HEK293 (cell line): ENCODE measurements around the gene PCDHB9.
"Not testable (repeated sequence)": the region's sequence is repeated elsewhere in the genome, so short reads cannot be mapped to it uniquely, and the experiment has no call there.

Experiments used
- CTCF ChIA-PET: fragments of 350-600 bp; formaldehyde crosslinking; extraction: SDS; loops from one replicate; lab custom pipeline; 2021; ENCODE audit warnings: antibody characterized with exemption; lab: Yijun Ruan, JAX
- POLR2A ChIA-PET: fragments of 300-600 bp; formaldehyde crosslinking; extraction: SDS; loops from one replicate; lab custom pipeline; 2020; ENCODE audit warnings: antibody characterized with exemption, inconsistent platforms; lab: Yijun Ruan, JAX
- H3K27ac ChIP-seq: fragments of 200-500 bp; sonication (Bioruptor generic); 2 replicates; pipeline ENCODE4 v1.5.1; 2014; ENCODE audit warnings: low read depth, low read length, control low read depth, inconsistent platforms; ENCODE audit errors: extremely low read depth
- H3K36me3 ChIP-seq, 2 experiments: fragments of 200-500 bp in 1 of 2; sonication (Bioruptor generic) in 1 of 2; 1 replicate in 1 of 2; 2 replicates in 1 of 2; pipeline ENCODE4 v1.5.1; 2014 to 2017; ENCODE audit warnings: inconsistent platforms in 2 of 2, low read length in 2 of 2; ENCODE audit not compliant: control insufficient read depth in 2 of 2, insufficient read depth in 1 of 2
- H3K4me1 ChIP-seq: fragments of 200-500 bp; sonication (Bioruptor generic); 2 replicates; pipeline ENCODE4 v1.5.1; 2014; ENCODE audit warnings: mild to moderate bottlenecking, low read length, inconsistent platforms; ENCODE audit not compliant: control insufficient read depth, insufficient read depth
- H3K4me3 ChIP-seq: 2 replicates; pipeline ENCODE4 v1.5.1; 2011; ENCODE audit warnings: low read depth, mild to moderate bottlenecking, control low read depth, low read length, moderate library complexity
- H3K9me3 ChIP-seq: fragments of 200-500 bp; sonication (Bioruptor generic); 2 replicates; pipeline ENCODE4 v1.5.1; 2014; ENCODE audit warnings: low read depth, low read length, inconsistent platforms; ENCODE audit not compliant: control insufficient read depth, insufficient read depth
- HOXA7 ChIP-seq: sonication (generic); formaldehyde crosslinking; IDR thresholded peaks from 2 replicates; pipeline ENCODE4 v1.8.1; 2022; ENCODE audit warnings: missing genetic modification reagents, borderline replicate concordance
- PRDM1 ChIP-seq: fragments of 450-650 bp; formaldehyde crosslinking; IDR thresholded peaks from 2 replicates; pipeline ENCODE4; 2016; ENCODE audit warnings: missing biosample characterization, missing genetic modification characterization
- ZBTB17 ChIP-seq: fragments of 450-650 bp; formaldehyde crosslinking; IDR thresholded peaks from 2 replicates; pipeline ENCODE4 v1.5.1; 2016; ENCODE audit warnings: missing biosample characterization, missing genetic modification characterization
- ZEB2 ChIP-seq: fragments of 450-650 bp; formaldehyde crosslinking; IDR thresholded peaks from 2 replicates; pipeline ENCODE4 v1.5.1; 2016; ENCODE audit warnings: missing biosample characterization, missing genetic modification characterization
- ZNF19 ChIP-seq: fragments of 450-650 bp; formaldehyde crosslinking; IDR thresholded peaks from 2 replicates; pipeline ENCODE4; 2016; ENCODE audit warnings: missing biosample characterization, missing genetic modification characterization, low read depth
- ZNF2 ChIP-seq: fragments of 450-650 bp; formaldehyde crosslinking; IDR thresholded peaks from 2 replicates; pipeline ENCODE4 v1.5.1; 2016; ENCODE audit warnings: missing biosample characterization, missing genetic modification characterization
- ZNF221 ChIP-seq: fragments of 450-650 bp; formaldehyde crosslinking; IDR thresholded peaks from 2 replicates; pipeline ENCODE4 v1.5.1; 2017; ENCODE audit warnings: missing biosample characterization, missing genetic modification characterization, borderline replicate concordance
- ZNF366 ChIP-seq: fragments of 450-650 bp; formaldehyde crosslinking; conservative IDR thresholded peaks from 2 replicates; pipeline ENCODE4 v1.5.1; 2016; ENCODE audit warnings: missing biosample characterization, missing genetic modification characterization
- ZNF391 ChIP-seq: fragments of 450-650 bp; formaldehyde crosslinking; IDR thresholded peaks from 2 replicates; pipeline ENCODE4 v1.5.1; 2016; ENCODE audit warnings: low read depth, missing biosample characterization, missing genetic modification characterization, borderline replicate concordance
- ZNF521 ChIP-seq: fragments of 450-650 bp; formaldehyde crosslinking; IDR thresholded peaks from 2 replicates; pipeline ENCODE4 v1.5.1; 2017; ENCODE audit warnings: missing biosample characterization, mild to moderate bottlenecking, missing genetic modification characterization
- ZNF654 ChIP-seq: fragments of 450-650 bp; formaldehyde crosslinking; IDR thresholded peaks from 2 replicates; pipeline ENCODE4 v1.5.1; 2016; ENCODE audit warnings: low read depth, missing biosample characterization, missing genetic modification characterization
- ZNF776 ChIP-seq: fragments of 450-650 bp; formaldehyde crosslinking; IDR thresholded peaks from 2 replicates; pipeline ENCODE4 v1.5.0; 2017; ENCODE audit warnings: missing biosample characterization, missing genetic modification characterization, borderline replicate concordance
- ZSCAN4 ChIP-seq: fragments of 450-650 bp; formaldehyde crosslinking; IDR thresholded peaks from 2 replicates; pipeline ENCODE4 v1.5.1; 2017; ENCODE audit warnings: missing biosample characterization, missing genetic modification characterization
- TF ChIP-seq, protein P1 (sequence below): fragments of 450-650 bp; formaldehyde crosslinking; IDR thresholded peaks from 2 replicates; pipeline ENCODE4 v1.5.1; 2016; ENCODE audit warnings: missing biosample characterization, missing genetic modification characterization
- TF ChIP-seq, protein P2 (sequence below): fragments of 450-650 bp; formaldehyde crosslinking; conservative IDR thresholded peaks from 2 replicates; pipeline ENCODE4 v1.5.1; 2016; ENCODE audit warnings: low read depth, missing biosample characterization, missing genetic modification characterization

Gene PCDHB9

GRCh38 chr5:141172381-141173204, 14.4 kb upstream of the PCDHB9 start, which contains the start of gene PCDHB7:
TSS of gene PCDHB7 (plus strand) at chr5:141172644. CDS start at chr5:141172836, 192 bp downstream.
- ChIA-PET CTCF (interaction anchor here (0.6 to 3.0 kb wide), 14 partner anchors 9 to 1809 kb away, joined by 3 to 20 read pairs (median 3); partner anchors contain the start of genes PCDHB11, PCDHB15, PCDHB16 and PCDHB6), POLR2A (no interaction called here)
- H3K27ac ChIP-seq = no peak within 1 kb of the TSS
- TF ChIP-seq ZNF19 (tag by site-specific recombination) (no peak), PRDM1 (tag by site-specific recombination) (peak; percentile 69), ZNF366 (tag by site-specific recombination) (no peak), ZBTB17 (tag by site-specific recombination) (peak; percentile 18; the same call in 1 of the 2 replicates), ZNF391 (tag by site-specific recombination) (no peak), HOXA7 (CRISPR knock-in tag) (no peak), ZNF776 (tag by site-specific recombination) (no peak), ZNF221 (tag by site-specific recombination) (no peak), ZEB2 (tag by site-specific recombination) (no peak), ZNF654 (peak; percentile 60), ZNF2 (tag by site-specific recombination) (no peak), ZSCAN4 (tag by site-specific recombination) (no peak), ZNF521 (no peak)
- TF ChIP-seq, protein P1, sequence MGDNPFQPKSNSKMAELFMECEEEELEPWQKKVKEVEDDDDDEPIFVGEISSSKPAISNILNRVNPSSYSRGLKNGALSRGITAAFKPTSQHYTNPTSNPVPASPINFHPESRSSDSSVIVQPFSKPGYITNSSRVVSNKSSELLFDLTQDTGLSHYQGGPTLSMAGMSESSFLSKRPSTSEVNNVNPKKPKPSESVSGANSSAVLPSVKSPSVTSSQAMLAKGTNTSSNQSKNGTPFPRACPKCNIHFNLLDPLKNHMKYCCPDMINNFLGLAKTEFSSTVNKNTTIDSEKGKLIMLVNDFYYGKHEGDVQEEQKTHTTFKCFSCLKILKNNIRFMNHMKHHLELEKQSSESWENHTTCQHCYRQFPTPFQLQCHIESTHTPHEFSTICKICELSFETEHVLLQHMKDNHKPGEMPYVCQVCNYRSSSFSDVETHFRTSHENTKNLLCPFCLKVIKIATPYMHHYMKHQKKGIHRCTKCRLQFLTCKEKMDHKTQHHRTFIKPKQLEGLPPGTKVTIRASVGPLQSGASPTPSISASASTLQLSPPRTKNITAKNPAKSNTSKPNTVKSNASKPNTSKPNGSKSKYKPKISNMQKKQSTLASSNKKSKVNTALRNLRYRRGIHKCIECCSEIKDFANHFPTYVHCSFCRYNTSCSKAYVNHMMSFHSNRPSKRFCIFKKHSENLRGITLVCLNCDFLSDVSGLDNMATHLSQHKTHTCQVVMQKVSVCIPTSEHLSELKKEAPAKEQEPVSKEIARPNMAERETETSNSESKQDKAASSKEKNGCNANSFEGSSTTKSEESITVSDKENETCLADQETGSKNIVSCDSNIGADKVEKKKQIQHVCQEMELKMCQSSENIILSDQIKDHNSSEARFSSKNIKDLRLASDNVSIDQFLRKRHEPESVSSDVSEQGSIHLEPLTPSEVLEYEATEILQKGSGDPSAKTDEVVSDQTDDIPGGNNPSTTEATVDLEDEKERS (tag by site-specific recombination) = no peak
- TF ChIP-seq, protein P2, sequence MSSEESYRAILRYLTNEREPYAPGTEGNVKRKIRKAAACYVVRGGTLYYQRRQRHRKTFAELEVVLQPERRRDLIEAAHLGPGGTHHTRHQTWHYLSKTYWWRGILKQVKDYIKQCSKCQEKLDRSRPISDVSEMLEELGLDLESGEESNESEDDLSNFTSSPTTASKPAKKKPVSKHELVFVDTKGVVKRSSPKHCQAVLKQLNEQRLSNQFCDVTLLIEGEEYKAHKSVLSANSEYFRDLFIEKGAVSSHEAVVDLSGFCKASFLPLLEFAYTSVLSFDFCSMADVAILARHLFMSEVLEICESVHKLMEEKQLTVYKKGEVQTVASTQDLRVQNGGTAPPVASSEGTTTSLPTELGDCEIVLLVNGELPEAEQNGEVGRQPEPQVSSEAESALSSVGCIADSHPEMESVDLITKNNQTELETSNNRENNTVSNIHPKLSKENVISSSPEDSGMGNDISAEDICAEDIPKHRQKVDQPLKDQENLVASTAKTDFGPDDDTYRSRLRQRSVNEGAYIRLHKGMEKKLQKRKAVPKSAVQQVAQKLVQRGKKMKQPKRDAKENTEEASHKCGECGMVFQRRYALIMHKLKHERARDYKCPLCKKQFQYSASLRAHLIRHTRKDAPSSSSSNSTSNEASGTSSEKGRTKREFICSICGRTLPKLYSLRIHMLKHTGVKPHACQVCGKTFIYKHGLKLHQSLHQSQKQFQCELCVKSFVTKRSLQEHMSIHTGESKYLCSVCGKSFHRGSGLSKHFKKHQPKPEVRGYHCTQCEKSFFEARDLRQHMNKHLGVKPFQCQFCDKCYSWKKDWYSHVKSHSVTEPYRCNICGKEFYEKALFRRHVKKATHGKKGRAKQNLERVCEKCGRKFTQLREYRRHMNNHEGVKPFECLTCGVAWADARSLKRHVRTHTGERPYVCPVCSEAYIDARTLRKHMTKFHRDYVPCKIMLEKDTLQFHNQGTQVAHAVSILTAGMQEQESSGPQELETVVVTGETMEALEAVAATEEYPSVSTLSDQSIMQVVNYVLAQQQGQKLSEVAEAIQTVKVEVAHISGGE (tag by site-specific recombination) = no peak
- H3K9me3 ChIP-seq = no peaks in the 10 kb centered on the region
- no peaks in the 10 kb centered on the region for H3K36me3 ChIP-seq
- no peaks in the 10 kb centered on the region for H3K4me1 ChIP-seq
- H3K4me3 ChIP-seq = no peak within 1 kb of the TSS

DNA sequence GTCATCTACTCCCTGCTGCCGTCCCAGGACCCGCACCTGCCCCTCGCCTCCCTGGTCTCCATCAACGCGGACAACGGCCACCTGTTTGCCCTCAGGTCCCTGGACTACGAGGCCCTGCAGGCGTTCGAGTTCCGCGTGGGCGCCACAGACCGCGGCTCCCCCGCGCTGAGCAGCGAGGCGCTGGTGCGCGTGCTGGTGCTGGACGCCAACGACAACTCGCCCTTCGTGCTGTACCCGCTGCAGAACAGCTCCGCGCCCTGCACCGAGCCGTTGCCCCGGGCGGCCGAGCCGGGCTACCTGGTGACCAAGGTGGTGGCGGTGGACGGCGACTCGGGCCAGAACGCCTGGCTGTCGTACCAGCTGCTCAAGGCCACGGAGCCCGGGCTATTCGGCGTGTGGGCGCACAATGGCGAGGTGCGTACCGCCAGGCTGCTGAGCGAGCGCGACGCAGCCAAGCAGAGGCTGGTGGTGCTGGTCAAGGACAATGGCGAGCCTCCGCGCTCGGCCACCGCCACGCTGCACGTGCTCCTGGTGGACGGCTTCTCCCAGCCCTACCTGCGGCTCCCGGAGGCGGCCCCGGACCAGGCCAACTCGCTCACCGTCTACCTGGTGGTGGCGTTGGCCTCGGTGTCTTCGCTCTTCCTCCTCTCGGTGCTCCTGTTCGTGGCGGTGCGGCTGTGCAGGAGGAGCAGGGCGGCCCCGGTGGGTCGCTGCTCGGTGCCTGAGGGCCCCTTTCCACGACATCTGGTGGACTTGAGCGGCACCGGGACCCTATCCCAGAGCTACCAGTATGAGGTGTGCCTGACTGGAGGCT, 12.5 kb upstream of the PCDHB9 start:
- CTCF ChIA-PET = interaction anchor here (0.6 kb wide), 1 partner anchor 144 kb away, joined by 3 read pairs; no protein-coding TSS in a partner anchor

More for the DNA sequence above, 12.5 kb upstream of the PCDHB9 start:
- H3K27ac ChIP-seq, H3K36me3 ChIP-seq, H3K4me1 ChIP-seq, POLR2A ChIA-PET, H3K4me3 ChIP-seq, H3K9me3 ChIP-seq: not testable (repeated sequence)
